GM18508 (cell line): ENCODE results near the gene CH25H.
A peak's percentile ranks its signal among the peaks of the same experiment; 100 is the strongest.
"Not testable (repeated sequence)": the region's sequence is repeated elsewhere in the genome, so short reads cannot be mapped to it uniquely, and the experiment has no call there.

Source experiments
- ATAC-seq: cut with Tn5 transposase; IDR thresholded peaks from one replicate; pipeline ENCODE4 v1.9.1; 2021; ENCODE audit warnings: moderate number of reproducible peaks; ENCODE audit not compliant: insufficient read depth, unreplicated experiment

The CH25H gene

GRCh38 chr10:89207181-89207800 lies at the start of gene CH25H:
Gene CH25H (minus strand): TSS chr10:89207317. CDS start chr10:89207292, 25 bp downstream.
- ATAC-seq, result no peak

GRCh38 chr10:89256340-89256739 lies 49.2 kb upstream of the CH25H start:
- no peak for ATAC-seq

GRCh38 chr10:89255793-89256192 lies 48.7 kb upstream of the CH25H start:
- ATAC-seq, result no peak

GRCh38 chr10:89255091-89255579 lies 48.0 kb upstream of the CH25H start:
- not testable (repeated sequence) for ATAC-seq

- no peak for ATAC-seq
These were observed 45.1 kb upstream of the CH25H start for GRCh38 chr10:89252225-89252585.

- peak; percentile 84 for ATAC-seq
These were observed 44.5 kb upstream of the CH25H start, which contains the start of gene LIPA for GRCh38 chr10:89251409-89252224. Gene LIPA (minus strand): TSS chr10:89251775. CDS start chr10:89247648, 4,127 bp downstream.

GRCh38 chr10:89250865-89251408 lies 43.8 kb upstream of the CH25H start:
- ATAC-seq, result no peak

- no peak for ATAC-seq
These were observed 41.9 kb upstream of the CH25H start for GRCh38 chr10:89248990-89249389.

- ATAC-seq, result not testable (repeated sequence)
These were observed 40.5 kb upstream of the CH25H start for GRCh38 chr10:89247623-89248022.

- ATAC-seq, result no peak
These were observed 38.7 kb upstream of the CH25H start for GRCh38 chr10:89245802-89246201.

GRCh38 chr10:89242840-89243568 lies 35.9 kb upstream of the CH25H start:
- no peak for ATAC-seq

- no peak for ATAC-seq
These were observed 35.2 kb upstream of the CH25H start for GRCh38 chr10:89242345-89242684.

GRCh38 chr10:89241486-89242344 lies 34.6 kb upstream of the CH25H start:
- no peak for ATAC-seq

GRCh38 chr10:89241026-89241425 lies 33.9 kb upstream of the CH25H start:
- ATAC-seq, result no peak

- no peak for ATAC-seq
These were observed 33.4 kb upstream of the CH25H start for GRCh38 chr10:89240519-89240918.

- no peak for ATAC-seq
These were observed 32.0 kb upstream of the CH25H start for GRCh38 chr10:89238956-89239644.

GRCh38 chr10:89237849-89238248 lies 30.7 kb upstream of the CH25H start:
- no peak for ATAC-seq

- ATAC-seq, result no peak
These were observed 29.2 kb upstream of the CH25H start for GRCh38 chr10:89236226-89236797.
